CD4-positive, CD25-positive, alpha-beta regulatory T cell (primary cell): ENCODE measurements around the gene CLPSL2. TPM values are rescaled to one million over a fixed set of nuclear protein-coding genes. Genes with fewer than 3 reads are reported as not detected.

ENCODE experiments used
- ATAC-seq, 2 donors: fragments of 150-1000 bp; cut with Tn5 transposase; one replicate each; pipeline ENCODE4 v1.10.0; 2021; ENCODE audit warnings: low read depth in 2 of 2, moderate number of reproducible peaks in 2 of 2, moderate library complexity in 1 of 2
- DNase-seq, 3 donors: peaks; one replicate each; pipeline versions ENCODE4 v3.0.0 to v3.0.0-alpha.2; 2012 to 2022; ENCODE audit warnings: mixed read lengths in 1 of 3
- H3K27ac ChIP-seq: one replicate; pipeline ENCODE4 v1.7.0; 2013; ENCODE audit warnings: mild to moderate bottlenecking, low read length; ENCODE audit not compliant: insufficient read depth, poor library complexity, severe bottlenecking
- H3K27me3 ChIP-seq: one replicate; pipeline ENCODE4 v1.7.0; 2013; ENCODE audit warnings: low read length; ENCODE audit not compliant: control insufficient read depth, insufficient read depth
- H3K36me3 ChIP-seq: one replicate; pipeline ENCODE4 v1.7.0; 2013; ENCODE audit warnings: mild to moderate bottlenecking, low read length, moderate library complexity; ENCODE audit not compliant: control insufficient read depth, insufficient read depth
- H3K4me1 ChIP-seq: 2 replicates; pipeline ENCODE4 v1.7.0; 2013; ENCODE audit warnings: mild to moderate bottlenecking, low read length; ENCODE audit not compliant: insufficient read depth, control insufficient read depth, poor library complexity, severe bottlenecking
- H3K4me3 ChIP-seq: one replicate; pipeline ENCODE4 v1.7.0; 2013; ENCODE audit warnings: low read depth, mild to moderate bottlenecking, low read length, moderate library complexity
- H3K9me3 ChIP-seq, 2 experiments: 1 replicate in 1 of 2; 2 replicates in 1 of 2; pipeline ENCODE4 v1.7.0; 2013; ENCODE audit warnings: low read length in 2 of 2, mild to moderate bottlenecking in 1 of 2, moderate library complexity in 1 of 2; ENCODE audit not compliant: control insufficient read depth in 2 of 2
- H3K27ac Mint-ChIP-seq, 3 donors: one replicate each; pipeline ENCODE4 v1.8.0; 2020 to 2022; ENCODE audit warnings: mild to moderate bottlenecking in 3 of 3, mixed read lengths in 3 of 3, moderate library complexity in 2 of 3
- H3K27me3 Mint-ChIP-seq: one replicate; pipeline ENCODE4 v1.8.0; 2022; ENCODE audit warnings: mild to moderate bottlenecking, mixed read lengths
- H3K36me3 Mint-ChIP-seq: one replicate; pipeline ENCODE4 v1.8.0; 2020; ENCODE audit warnings: mixed read lengths
- H3K4me1 Mint-ChIP-seq, 4 donors: one replicate each; pipeline ENCODE4 v1.8.0; 2020 to 2022; ENCODE audit warnings: mixed read lengths in 4 of 4, mild to moderate bottlenecking in 1 of 4
- H3K4me3 Mint-ChIP-seq, 4 donors: one replicate each; pipeline ENCODE4 v1.8.0; 2020 to 2022; ENCODE audit warnings: mild to moderate bottlenecking in 4 of 4, mixed read lengths in 4 of 4, moderate library complexity in 3 of 4
- H3K9me3 Mint-ChIP-seq, 7 donors: one replicate each; pipeline ENCODE4 v1.8.0; 2020 to 2022; ENCODE audit warnings: mixed read lengths in 7 of 7, mild to moderate bottlenecking in 3 of 7, moderate library complexity in 2 of 7
- polyA plus RNA-seq, 4 donors: library from polyadenylated mRNA; unstranded; fragments of 300-500 nt; fragmentation: Illumina TruSeq; gene quantifications; one replicate each; pipeline ENCODE4 v1.2.3, GENCODE V29; 2021
- total RNA-seq: library from RNA; stranded (reverse); gene quantifications from one replicate; pipeline ENCODE4 v1.2.3, GENCODE V29; 2022

CLPSL2 gene
- total and polyA plus RNA-seq, 5 donors from 2014 or later = not detected

DNA sequence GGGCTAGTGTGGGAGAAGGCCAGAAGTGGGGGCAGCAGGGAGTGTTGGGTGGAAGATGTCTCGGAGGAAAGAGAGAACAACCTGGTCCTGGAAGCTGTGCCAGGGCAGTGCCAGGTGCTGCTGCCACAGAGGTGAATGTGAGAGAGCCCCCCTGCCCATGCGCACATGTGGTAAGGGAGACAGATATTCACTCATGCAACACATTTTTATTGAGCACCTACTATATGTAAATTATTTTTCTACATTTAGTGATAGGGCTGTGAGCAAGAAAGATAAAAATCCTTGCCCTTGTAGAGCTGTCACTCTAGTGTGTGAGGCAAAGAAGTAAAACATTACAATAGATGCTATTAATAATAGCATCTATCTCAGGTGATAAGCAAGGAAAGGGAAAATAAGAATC is 4.9 kb downstream of the CLPSL2 start:
- Histone ChIP-seq H3K27ac (no peak overlapping the region), H3K9me3 (no peaks in the 10 kb centered on the region), H3K27me3 (no peaks in the 10 kb centered on the region), H3K36me3 (no peaks in the 10 kb centered on the region), H3K4me3 (no peak overlapping the region), H3K4me1 (peaks cover 6% of the 10 kb centered on the region)
- DNase-seq (no peak), ATAC-seq (no peak)
- H3K27ac Mint-ChIP-seq = no peak overlapping the region
- peaks cover 0 to 6% (median 0%) of the 10 kb centered on the region in 4 donors for H3K4me1 Mint-ChIP-seq
- peaks cover 4% of the 10 kb centered on the region for H3K36me3 Mint-ChIP-seq
- peaks cover 0 to 2% (median 0%) of the 10 kb centered on the region in 7 donors for H3K9me3 Mint-ChIP-seq
- H3K4me3 Mint-ChIP-seq = no peak overlapping the region
- peaks cover 27% of the 10 kb centered on the region for H3K27me3 Mint-ChIP-seq

DNA sequence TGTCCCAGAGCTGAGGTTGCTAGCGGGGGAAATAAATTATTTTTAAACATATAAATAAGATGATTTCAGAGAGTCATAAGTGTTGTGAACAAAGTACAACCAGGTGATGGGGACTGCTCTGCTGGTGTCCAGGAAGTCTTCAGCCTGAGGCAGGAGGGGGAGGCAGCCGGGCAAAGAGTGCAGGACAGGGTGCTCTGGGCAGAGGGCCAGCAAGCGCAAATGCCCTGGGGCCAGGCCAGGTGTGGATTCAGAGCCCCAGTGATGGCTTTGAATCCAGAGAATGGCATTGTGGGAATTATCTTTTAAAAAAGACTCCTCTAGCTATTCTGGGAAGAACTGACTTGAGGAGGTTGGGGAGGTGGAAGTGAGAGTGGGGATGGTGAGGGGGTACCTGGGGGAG is 6.0 kb downstream of the CLPSL2 start:
- H3K36me3 ChIP-seq = no peaks in the 10 kb centered on the region
- Mint-ChIP-seq H3K4me3 (no peak overlapping the region), H3K27ac (no peak overlapping the region), H3K36me3 (peaks cover 3% of the 10 kb centered on the region), H3K27me3 (peaks cover 35% of the 10 kb centered on the region), H3K4me1 (peaks cover 0 to 2% (median 0%) of the 10 kb centered on the region in 4 donors), H3K9me3 (peaks cover 0 to 2% (median 0%) of the 10 kb centered on the region in 7 donors)
- no peak overlapping the region for H3K27ac ChIP-seq
- ATAC-seq (no peak), DNase-seq (no peak)
- no peak overlapping the region for H3K4me3 ChIP-seq
- H3K4me1 ChIP-seq = no peaks in the 10 kb centered on the region
- no peaks in the 10 kb centered on the region for H3K9me3 ChIP-seq
- H3K27me3 ChIP-seq = no peaks in the 10 kb centered on the region

DNA sequence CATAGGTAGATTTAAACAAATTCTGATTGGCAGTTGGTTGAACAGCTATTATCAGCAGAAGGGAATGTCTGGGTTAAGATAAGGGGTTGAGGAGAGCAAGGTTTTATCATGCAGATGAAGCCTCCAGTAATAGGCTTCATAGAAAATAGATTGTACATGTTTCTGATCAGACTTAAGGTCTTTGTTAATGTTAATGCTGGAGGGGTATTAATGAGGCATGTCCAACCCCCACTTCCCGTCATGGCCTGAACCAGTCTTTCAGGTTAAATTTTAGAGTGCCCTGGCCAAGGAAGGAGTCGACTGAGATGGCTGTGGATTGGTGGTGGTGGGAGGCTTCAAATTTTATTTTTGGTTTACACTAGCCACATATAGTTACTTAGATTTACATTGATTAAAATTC is 7.8 kb downstream of the CLPSL2 start:
- H3K4me3 Mint-ChIP-seq = no peak overlapping the region
- no peaks in the 10 kb centered on the region for H3K9me3 Mint-ChIP-seq
- Histone ChIP-seq H3K36me3 (no peaks in the 10 kb centered on the region), H3K4me1 (no peaks in the 10 kb centered on the region), H3K27ac (no peak overlapping the region), H3K9me3 (no peaks in the 10 kb centered on the region), H3K27me3 (peaks cover 8% of the 10 kb centered on the region), H3K4me3 (no peak overlapping the region)
- H3K4me1 Mint-ChIP-seq = no peaks in the 10 kb centered on the region
- H3K36me3 Mint-ChIP-seq = no peaks in the 10 kb centered on the region
- ATAC-seq (no peak), DNase-seq (no peak)
- no peak overlapping the region for H3K27ac Mint-ChIP-seq
- H3K27me3 Mint-ChIP-seq = peaks cover 47% of the 10 kb centered on the region

DNA sequence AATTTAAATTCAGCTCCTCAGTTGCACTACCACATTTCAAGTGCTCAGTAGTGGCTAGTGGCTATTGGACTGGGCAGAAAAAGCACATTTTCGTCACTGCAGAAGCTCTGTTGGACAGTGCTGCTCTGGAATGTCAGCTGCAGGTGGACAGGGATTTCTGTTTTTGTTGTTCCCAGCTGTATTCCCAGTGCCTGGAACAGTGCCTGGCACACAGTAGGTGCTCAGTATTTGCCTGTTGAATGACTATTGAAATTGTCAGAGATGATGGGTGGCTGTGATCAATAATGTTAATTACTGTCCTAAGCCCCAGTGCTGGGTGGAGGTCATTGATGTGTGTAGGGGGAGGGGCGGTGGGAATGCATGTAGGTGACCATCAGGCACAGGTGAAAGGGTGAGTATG is 9.9 kb downstream of the CLPSL2 start:
- no peak overlapping the region for H3K27ac ChIP-seq
- Mint-ChIP-seq H3K4me3 (no peak overlapping the region), H3K36me3 (no peaks in the 10 kb centered on the region), H3K9me3 (no peaks in the 10 kb centered on the region), H3K27ac (no peak overlapping the region), H3K27me3 (peaks cover 56% of the 10 kb centered on the region), H3K4me1 (no peaks in the 10 kb centered on the region)
- H3K27me3 ChIP-seq = peaks cover 8% of the 10 kb centered on the region
- H3K4me1 ChIP-seq = no peaks in the 10 kb centered on the region
- H3K9me3 ChIP-seq = no peaks in the 10 kb centered on the region
- DNase-seq (no peak), ATAC-seq (no peak)
- no peak overlapping the region for H3K4me3 ChIP-seq
- no peaks in the 10 kb centered on the region for H3K36me3 ChIP-seq

DNA sequence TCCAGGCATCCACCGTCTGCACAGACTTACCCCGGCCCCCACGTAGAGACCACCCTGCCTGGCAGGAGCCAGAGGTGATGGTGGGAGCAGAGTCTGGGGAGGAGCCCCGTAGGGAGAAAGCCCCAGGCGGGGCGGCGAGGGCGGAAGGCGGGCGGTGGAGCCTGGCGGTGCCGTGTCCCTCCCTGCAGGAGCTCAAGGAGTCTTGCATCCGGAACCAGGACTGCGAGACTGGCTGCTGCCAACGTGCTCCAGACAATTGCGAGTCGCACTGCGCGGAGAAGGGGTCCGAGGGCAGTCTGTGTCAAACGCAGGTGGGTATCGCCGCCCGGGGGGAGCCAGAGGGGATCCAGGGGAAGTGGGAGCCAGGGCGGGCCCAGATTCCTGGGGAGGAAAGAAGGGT is 10.4 kb downstream of the CLPSL2 start:
- no peaks in the 10 kb centered on the region for H3K36me3 ChIP-seq
- no peak overlapping the region for H3K27ac ChIP-seq
- Mint-ChIP-seq H3K4me1 (no peaks in the 10 kb centered on the region), H3K27ac (no peak overlapping the region), H3K36me3 (no peaks in the 10 kb centered on the region), H3K27me3 (peaks cover 56% of the 10 kb centered on the region), H3K9me3 (no peaks in the 10 kb centered on the region), H3K4me3 (no peak overlapping the region)
- H3K9me3 ChIP-seq = no peaks in the 10 kb centered on the region
- DNase-seq = no peak
- no peak overlapping the region for H3K4me3 ChIP-seq
- ATAC-seq = no peak
- H3K27me3 ChIP-seq = peaks cover 8% of the 10 kb centered on the region
- no peaks in the 10 kb centered on the region for H3K4me1 ChIP-seq

DNA sequence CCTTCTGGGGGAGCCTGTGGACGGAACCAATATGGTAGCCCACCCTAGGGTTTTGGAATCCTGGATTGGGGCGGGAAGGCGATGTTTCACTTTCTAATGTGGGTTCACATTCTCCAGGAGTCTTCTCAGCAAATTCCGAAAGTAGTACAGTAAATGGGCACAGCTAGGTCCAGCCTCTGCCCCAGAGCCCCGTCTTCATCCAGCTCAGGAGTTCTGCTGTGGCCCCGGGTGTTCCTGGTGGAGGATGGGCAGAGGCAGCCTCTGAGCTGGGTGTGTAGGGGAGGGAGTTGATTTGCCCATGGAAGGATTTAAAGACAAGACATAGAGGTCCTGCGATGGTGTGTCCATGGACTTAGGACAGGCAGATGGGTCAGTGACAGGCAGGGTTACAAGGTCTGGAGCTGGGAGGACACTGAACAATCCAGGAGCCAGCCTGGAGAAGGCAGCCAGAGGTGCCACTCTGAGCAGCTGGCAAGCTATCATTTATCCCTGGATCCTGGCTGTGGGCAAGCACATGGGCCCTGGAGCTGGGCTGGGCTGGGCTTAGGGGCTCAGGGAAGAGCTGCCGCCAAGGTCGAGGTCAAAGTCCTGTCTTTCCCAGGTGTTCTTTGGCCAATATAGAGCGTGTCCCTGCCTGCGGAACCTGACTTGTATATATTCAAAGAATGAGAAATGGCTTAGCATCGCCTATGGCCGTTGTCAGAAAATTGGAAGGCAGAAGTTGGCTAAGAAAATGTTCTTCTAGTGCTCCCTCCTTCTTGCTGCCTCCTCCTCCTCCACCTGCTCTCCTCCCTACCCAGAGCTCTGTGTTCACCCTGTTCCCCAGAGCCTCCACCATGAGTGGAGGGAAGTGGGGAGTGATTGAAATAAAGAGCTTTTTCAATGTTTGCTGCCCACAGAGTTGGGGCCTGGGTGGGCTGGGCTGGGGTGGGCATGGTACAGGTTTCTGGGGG is 11.1 kb downstream of the CLPSL2 start:
- Mint-ChIP-seq H3K36me3 (no peaks in the 10 kb centered on the region), H3K4me1 (no peaks in the 10 kb centered on the region), H3K4me3 (no peak overlapping the region), H3K9me3 (no peaks in the 10 kb centered on the region), H3K27ac (no peak overlapping the region), H3K27me3 (peaks cover 56% of the 10 kb centered on the region)
- Histone ChIP-seq H3K4me3 (no peak overlapping the region), H3K4me1 (no peaks in the 10 kb centered on the region), H3K27me3 (peaks cover 8% of the 10 kb centered on the region), H3K36me3 (no peaks in the 10 kb centered on the region), H3K9me3 (no peaks in the 10 kb centered on the region), H3K27ac (no peak overlapping the region)
- DNase-seq = no peak
- no peak for ATAC-seq

DNA sequence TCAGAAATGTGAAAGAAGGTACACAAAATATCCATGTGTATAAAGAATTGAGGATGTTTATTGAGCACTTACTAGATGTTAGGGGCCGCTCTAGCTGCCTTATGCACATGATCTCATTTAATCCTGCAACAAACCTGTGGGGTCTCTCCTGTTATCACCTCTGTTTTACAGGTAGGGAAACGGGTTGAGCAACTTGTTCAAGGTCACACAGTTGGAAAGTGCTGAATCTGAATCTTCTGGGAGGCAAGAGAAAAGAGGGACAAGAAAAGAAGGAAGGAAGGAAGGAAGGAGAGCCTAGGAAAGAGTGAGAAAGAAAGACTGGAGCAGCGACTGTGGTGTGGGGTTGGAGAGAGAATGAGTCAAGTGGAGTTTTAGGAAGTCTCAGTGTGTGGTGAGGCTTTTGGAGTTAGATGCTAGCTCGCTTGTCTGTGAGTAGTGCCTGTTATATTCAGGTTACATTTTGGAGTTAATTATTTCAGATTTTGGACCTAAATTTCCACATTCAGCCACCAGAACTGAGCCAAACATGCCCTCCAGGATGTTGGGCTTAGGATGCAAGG is 12.1 kb downstream of the CLPSL2 start:
- no peak overlapping the region for H3K4me3 Mint-ChIP-seq
- Histone ChIP-seq H3K27me3 (peaks cover 8% of the 10 kb centered on the region), H3K4me3 (no peak overlapping the region), H3K4me1 (no peaks in the 10 kb centered on the region), H3K36me3 (no peaks in the 10 kb centered on the region), H3K27ac (no peak overlapping the region), H3K9me3 (no peaks in the 10 kb centered on the region)
- peaks cover 50% of the 10 kb centered on the region for H3K27me3 Mint-ChIP-seq
- no peaks in the 10 kb centered on the region for H3K36me3 Mint-ChIP-seq
- no peaks in the 10 kb centered on the region for H3K4me1 Mint-ChIP-seq
- DNase-seq (no peak), ATAC-seq (no peak)
- H3K9me3 Mint-ChIP-seq = no peaks in the 10 kb centered on the region
- H3K27ac Mint-ChIP-seq = no peak overlapping the region

DNA sequence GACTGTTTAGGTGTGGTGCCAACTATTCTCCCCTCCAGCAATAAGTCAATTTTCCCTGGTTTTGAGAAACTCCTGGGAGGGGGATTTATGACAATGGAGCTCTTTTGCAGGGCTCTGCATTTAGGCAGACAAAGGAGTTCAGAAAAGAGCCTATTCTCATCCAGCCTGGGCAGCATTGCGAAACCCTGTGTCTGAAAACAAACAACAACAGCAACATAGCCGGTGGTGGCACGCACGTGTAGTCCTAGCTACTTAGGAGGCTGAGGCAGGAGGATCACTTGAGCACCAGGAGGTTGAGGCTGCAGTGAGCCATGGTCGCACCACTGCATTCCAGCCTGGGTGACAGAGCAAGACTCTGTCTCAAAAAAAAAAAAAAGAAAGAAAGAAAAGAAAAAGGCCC is 14.3 kb downstream of the CLPSL2 start:
- Mint-ChIP-seq H3K9me3 (no peaks in the 10 kb centered on the region), H3K4me3 (no peak overlapping the region), H3K27ac (no peak overlapping the region), H3K4me1 (no peaks in the 10 kb centered on the region), H3K27me3 (peaks cover 41% of the 10 kb centered on the region), H3K36me3 (no peaks in the 10 kb centered on the region)
- Histone ChIP-seq H3K27ac (no peak overlapping the region), H3K4me3 (no peak overlapping the region), H3K27me3 (peaks cover 8% of the 10 kb centered on the region), H3K36me3 (no peaks in the 10 kb centered on the region), H3K9me3 (no peaks in the 10 kb centered on the region), H3K4me1 (no peaks in the 10 kb centered on the region)
- ATAC-seq = no peak
- DNase-seq = no peak
